GM12891 (cell line): ENCODE data around the gene CEBPG.

ENCODE experiments used
- POLR2A ChIP-seq: IDR thresholded peaks from 2 replicates; pipeline ENCODE4 v1.6.1; 2011; ENCODE audit warnings: low read depth, low read length, control low read depth
- TAF1 ChIP-seq: IDR thresholded peaks from 2 replicates; pipeline ENCODE4 v1.6.1; 2011; ENCODE audit warnings: low read depth, low read length, control low read depth

- no peak for TF ChIP-seq TAF1
- no peak for TF ChIP-seq POLR2A
Measured at GRCh38 chr19:33363476-33363875, 10.0 kb upstream of the CEBPG start.
